ENCODE results near the gene POLE.

Gene POLE, protein sequence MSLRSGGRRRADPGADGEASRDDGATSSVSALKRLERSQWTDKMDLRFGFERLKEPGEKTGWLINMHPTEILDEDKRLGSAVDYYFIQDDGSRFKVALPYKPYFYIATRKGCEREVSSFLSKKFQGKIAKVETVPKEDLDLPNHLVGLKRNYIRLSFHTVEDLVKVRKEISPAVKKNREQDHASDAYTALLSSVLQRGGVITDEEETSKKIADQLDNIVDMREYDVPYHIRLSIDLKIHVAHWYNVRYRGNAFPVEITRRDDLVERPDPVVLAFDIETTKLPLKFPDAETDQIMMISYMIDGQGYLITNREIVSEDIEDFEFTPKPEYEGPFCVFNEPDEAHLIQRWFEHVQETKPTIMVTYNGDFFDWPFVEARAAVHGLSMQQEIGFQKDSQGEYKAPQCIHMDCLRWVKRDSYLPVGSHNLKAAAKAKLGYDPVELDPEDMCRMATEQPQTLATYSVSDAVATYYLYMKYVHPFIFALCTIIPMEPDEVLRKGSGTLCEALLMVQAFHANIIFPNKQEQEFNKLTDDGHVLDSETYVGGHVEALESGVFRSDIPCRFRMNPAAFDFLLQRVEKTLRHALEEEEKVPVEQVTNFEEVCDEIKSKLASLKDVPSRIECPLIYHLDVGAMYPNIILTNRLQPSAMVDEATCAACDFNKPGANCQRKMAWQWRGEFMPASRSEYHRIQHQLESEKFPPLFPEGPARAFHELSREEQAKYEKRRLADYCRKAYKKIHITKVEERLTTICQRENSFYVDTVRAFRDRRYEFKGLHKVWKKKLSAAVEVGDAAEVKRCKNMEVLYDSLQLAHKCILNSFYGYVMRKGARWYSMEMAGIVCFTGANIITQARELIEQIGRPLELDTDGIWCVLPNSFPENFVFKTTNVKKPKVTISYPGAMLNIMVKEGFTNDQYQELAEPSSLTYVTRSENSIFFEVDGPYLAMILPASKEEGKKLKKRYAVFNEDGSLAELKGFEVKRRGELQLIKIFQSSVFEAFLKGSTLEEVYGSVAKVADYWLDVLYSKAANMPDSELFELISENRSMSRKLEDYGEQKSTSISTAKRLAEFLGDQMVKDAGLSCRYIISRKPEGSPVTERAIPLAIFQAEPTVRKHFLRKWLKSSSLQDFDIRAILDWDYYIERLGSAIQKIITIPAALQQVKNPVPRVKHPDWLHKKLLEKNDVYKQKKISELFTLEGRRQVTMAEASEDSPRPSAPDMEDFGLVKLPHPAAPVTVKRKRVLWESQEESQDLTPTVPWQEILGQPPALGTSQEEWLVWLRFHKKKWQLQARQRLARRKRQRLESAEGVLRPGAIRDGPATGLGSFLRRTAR (N-terminal part only)

DNA sequence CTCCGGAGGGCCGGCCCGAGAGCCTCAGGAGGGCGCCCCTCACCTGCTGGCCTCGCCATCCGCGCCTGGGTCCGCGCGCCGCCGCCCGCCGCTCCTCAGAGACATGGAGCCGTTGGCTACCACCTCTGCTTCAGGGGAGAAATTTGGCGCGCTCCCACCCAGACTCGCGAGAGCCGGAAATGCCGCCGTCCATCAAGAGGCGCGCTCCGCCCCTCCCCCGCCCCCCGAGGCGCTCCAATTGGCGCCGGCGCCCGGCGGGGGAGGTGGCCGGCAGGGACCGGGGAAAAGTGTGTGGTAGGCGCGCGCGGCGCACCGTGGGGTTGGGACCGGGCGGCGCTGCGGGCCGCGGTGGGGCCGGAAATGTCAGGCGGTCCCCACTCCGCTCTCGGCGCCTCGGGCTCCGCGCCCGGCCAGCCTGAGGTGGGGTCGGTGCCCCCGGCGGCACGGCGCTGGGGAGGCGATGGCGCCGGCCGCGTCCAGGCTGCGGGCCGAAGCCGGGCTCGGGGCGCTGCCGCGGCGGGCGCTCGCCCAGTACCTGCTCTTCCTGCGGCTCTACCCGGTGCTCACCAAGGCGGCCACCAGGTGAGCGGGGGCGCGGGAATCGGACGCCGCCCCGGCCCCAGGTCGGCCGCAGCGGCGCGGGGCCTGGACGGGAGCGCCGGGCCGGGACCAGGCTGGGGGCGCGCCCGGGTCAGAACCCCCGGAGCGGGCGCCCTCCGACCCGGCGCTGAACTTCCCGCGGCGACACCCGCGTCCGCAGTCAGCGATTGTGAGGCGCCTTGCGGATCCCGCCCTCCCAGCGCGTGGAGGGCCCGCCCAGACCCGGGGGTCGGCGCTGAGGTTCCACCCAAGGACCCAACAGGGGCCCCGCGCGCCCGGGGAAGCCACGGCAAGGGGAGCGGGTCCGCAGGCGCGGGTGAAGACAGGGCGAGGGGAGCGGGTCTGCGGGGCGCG is at the start of gene POLE, which contains the start of gene PXMP2:
TSS of gene POLE (minus strand) at position 132 of the 954 bp plus-strand sequence. CDS start at position 105, 27 bp downstream.
TSS of gene PXMP2 (plus strand) at position 377 of the 954 bp plus-strand sequence. CDS start at position 461, 84 bp downstream.
- peak; percentile 95 for DNase-seq

DNA sequence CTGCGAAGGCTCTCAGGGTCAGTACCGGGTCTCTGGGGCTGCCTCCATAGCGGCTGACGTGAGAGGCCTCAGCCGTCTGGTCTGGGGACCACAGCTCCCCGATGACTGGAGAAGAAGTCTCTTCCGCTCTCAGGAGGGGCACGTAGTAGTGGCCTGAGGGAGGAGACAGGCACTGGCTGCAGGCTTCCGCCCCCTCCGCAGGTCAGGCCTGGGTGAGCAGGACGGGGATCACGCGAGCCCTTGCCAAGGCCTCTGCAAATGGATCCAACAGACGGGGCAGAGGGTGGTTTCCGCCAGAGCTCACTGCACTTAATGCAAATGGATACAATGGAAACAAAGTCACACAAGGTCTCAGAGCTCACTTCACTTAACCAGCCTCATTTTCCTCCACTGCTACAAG is 49.8 kb upstream of the POLE start:
- no peak for DNase-seq

GRCh38 chr12:132736378-132736777 is 49.2 kb upstream of the POLE start:
- no peak for DNase-seq

DNA sequence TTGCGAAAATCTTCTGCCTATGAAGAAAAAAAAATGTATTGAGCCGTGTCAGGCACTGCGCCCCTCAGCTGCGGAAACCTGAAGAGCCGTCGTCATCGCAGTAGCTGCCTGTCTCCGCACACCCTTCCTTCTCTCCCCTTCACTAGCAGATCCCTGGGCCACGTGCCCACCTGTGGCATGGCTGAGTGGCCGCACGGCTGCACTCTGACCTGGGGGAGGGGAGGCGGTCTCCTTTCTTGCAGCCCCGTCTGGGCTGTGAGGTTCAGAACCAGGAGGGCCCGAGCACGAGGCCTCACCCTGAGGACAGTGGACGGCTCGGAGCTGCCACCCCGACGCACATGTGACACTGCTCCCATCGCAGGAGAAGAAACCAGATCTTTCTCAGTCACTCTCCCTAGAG is 48.4 kb upstream of the POLE start:
- no peak for DNase-seq

GRCh38 chr12:132734206-132734605 is 47.1 kb upstream of the POLE start:
- DNase-seq: no peak

DNA sequence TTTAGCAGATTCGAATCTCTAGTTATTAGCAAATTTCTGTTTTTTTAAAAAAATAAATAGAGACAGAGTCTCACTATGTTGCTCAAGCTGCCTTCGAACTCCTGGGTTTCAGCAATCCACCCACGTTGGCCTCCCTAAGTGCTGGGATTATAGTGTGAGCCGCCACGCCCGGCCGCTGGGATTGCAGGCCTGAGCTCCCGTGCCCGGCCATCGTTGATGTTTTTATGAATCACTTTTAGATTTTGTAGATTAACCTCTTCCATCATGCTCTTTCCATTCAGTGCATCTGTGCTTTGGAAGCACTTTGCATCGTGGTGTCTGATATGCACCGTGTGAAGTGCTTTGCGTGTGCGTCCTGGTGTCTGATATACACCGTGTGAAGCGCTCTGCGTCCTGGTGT is 44.4 kb upstream of the POLE start:
- DNase-seq: no peak

- no peak for DNase-seq
These were observed 43.2 kb upstream of the POLE start for GRCh38 chr12:132730353-132730752.

GRCh38 chr12:132729541-132730320 is 42.6 kb upstream of the POLE start:
- no peak for DNase-seq

DNA sequence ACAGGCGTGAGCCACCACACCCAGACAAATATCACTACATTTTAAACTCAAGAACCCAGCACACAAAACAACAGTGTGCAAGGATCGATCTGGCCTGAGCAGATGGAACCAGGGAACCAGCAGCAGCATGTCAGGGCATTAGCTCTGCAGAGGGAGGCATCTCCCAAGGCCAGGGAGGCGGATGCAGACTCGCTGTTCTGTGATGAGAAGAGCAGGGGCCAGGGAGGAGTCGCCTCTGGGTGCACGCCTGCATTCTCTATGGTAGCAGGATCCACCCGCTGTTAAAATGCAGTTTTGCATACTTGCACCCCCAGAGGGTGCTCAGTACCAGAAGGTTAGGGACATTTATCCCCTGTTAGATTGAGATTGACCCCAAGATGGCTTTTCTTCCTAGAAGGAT is 41.4 kb upstream of the POLE start:
- DNase-seq: no peak

GRCh38 chr12:132727091-132727794 is 40.1 kb upstream of the POLE start:
- no peak for DNase-seq

GRCh38 chr12:132726386-132726785 is 39.2 kb upstream of the POLE start:
- DNase-seq: no peak

- no peak for DNase-seq
These were observed 37.5 kb upstream of the POLE start for GRCh38 chr12:132724506-132725241.

- no peak for DNase-seq
These were observed 36.6 kb upstream of the POLE start for GRCh38 chr12:132723764-132724140.

GRCh38 chr12:132723015-132723763 is 36.0 kb upstream of the POLE start:
- DNase-seq: no peak

GRCh38 chr12:132720606-132721345 is 33.6 kb upstream of the POLE start:
- DNase-seq: no peak

- no peak for DNase-seq
These were observed 32.8 kb upstream of the POLE start for GRCh38 chr12:132719954-132720324.

- no peak for DNase-seq
These were observed 32.2 kb upstream of the POLE start for GRCh38 chr12:132719141-132719953.
